Activated naive CD4-positive, alpha-beta T cell treated with anti-CD3 and anti-CD28 coated beads, Interleukin-2, amount 10 ng/mL, durations not matched to agents 7 days and 5 days (primary cell): ENCODE measurements around the gene NPIPA8.
"Not testable (repeated sequence)": the region's sequence is repeated elsewhere in the genome, so short reads cannot be mapped to it uniquely, and the experiment has no call there.

ENCODE experiments used
- CTCF ChIA-PET: fragments of 350-600 bp; sonication (Branson Sonifier 250); formaldehyde crosslinking; loops from one replicate; lab custom pipeline; 2021; ENCODE audit warnings: antibody characterized with exemption; lab: Charles Lee
- DNase-seq: peaks from one replicate; pipeline ENCODE4 v3.0.0-alpha.2; 2020
- H3K27ac Mint-ChIP-seq: one replicate; pipeline ENCODE4 v1.8.0; 2021; ENCODE audit warnings: mild to moderate bottlenecking, moderate library complexity, mixed read lengths
- H3K27me3 Mint-ChIP-seq: one replicate; pipeline ENCODE4 v1.8.0; 2021; ENCODE audit warnings: mild to moderate bottlenecking, mixed read lengths
- H3K36me3 Mint-ChIP-seq: one replicate; pipeline ENCODE4 v1.8.0; 2021; ENCODE audit warnings: mixed read lengths
- H3K4me1 Mint-ChIP-seq: one replicate; pipeline ENCODE4 v1.8.0; 2021; ENCODE audit warnings: mixed read lengths
- H3K4me3 Mint-ChIP-seq: one replicate; pipeline ENCODE4 v1.8.0; 2021; ENCODE audit warnings: mild to moderate bottlenecking, moderate library complexity, mixed read lengths
- H3K9me3 Mint-ChIP-seq: one replicate; pipeline ENCODE4 v1.8.0; 2021; ENCODE audit warnings: mixed read lengths

The NPIPA8 gene

GRCh38 chr16:18303059-18303706 lies 33.4 kb downstream of the NPIPA8 start:
- H3K4me3 Mint-ChIP-seq, H3K4me1 Mint-ChIP-seq, H3K27me3 Mint-ChIP-seq, DNase-seq, H3K27ac Mint-ChIP-seq, H3K36me3 Mint-ChIP-seq, H3K9me3 Mint-ChIP-seq, CTCF ChIA-PET: not testable (repeated sequence)

- H3K27me3 Mint-ChIP-seq, H3K4me1 Mint-ChIP-seq, CTCF ChIA-PET, H3K4me3 Mint-ChIP-seq, DNase-seq, H3K36me3 Mint-ChIP-seq, H3K27ac Mint-ChIP-seq, H3K9me3 Mint-ChIP-seq: not testable (repeated sequence)
Observed at GRCh38 chr16:18297714-18298113, 38.8 kb downstream of the NPIPA8 start.

GRCh38 chr16:18296931-18297330 lies 39.6 kb downstream of the NPIPA8 start:
- H3K4me3 Mint-ChIP-seq, H3K27ac Mint-ChIP-seq, H3K4me1 Mint-ChIP-seq, H3K9me3 Mint-ChIP-seq, CTCF ChIA-PET, H3K36me3 Mint-ChIP-seq, H3K27me3 Mint-ChIP-seq, DNase-seq: not testable (repeated sequence)

GRCh38 chr16:18294371-18294770 lies 42.2 kb downstream of the NPIPA8 start:
- CTCF ChIA-PET, H3K27me3 Mint-ChIP-seq, H3K4me1 Mint-ChIP-seq, H3K27ac Mint-ChIP-seq, H3K9me3 Mint-ChIP-seq, H3K36me3 Mint-ChIP-seq, H3K4me3 Mint-ChIP-seq, DNase-seq: not testable (repeated sequence)

GRCh38 chr16:18293337-18293956 lies 43.1 kb downstream of the NPIPA8 start:
- CTCF ChIA-PET, H3K27ac Mint-ChIP-seq: not testable (repeated sequence)

GRCh38 chr16:18290959-18291358 lies 45.6 kb downstream of the NPIPA8 start:
- H3K27ac Mint-ChIP-seq, DNase-seq, H3K27me3 Mint-ChIP-seq, H3K36me3 Mint-ChIP-seq, CTCF ChIA-PET, H3K9me3 Mint-ChIP-seq, H3K4me3 Mint-ChIP-seq, H3K4me1 Mint-ChIP-seq: not testable (repeated sequence)

More at GRCh38 chr16:18293337-18293956, 43.1 kb downstream of the NPIPA8 start:
- not testable (repeated sequence) for H3K9me3 Mint-ChIP-seq, DNase-seq, H3K27me3 Mint-ChIP-seq, H3K4me3 Mint-ChIP-seq, H3K36me3 Mint-ChIP-seq, H3K4me1 Mint-ChIP-seq

GRCh38 chr16:18286342-18286741 lies 50.2 kb downstream of the NPIPA8 start:
- CTCF ChIA-PET, H3K27me3 Mint-ChIP-seq, DNase-seq: not testable (repeated sequence)

GRCh38 chr16:18280319-18280718 lies 56.2 kb downstream of the NPIPA8 start:
- H3K4me1 Mint-ChIP-seq, H3K36me3 Mint-ChIP-seq, H3K9me3 Mint-ChIP-seq, H3K4me3 Mint-ChIP-seq, CTCF ChIA-PET, DNase-seq, H3K27ac Mint-ChIP-seq, H3K27me3 Mint-ChIP-seq: not testable (repeated sequence)

More at GRCh38 chr16:18286342-18286741, 50.2 kb downstream of the NPIPA8 start:
- not testable (repeated sequence) for H3K9me3 Mint-ChIP-seq, H3K4me1 Mint-ChIP-seq, H3K36me3 Mint-ChIP-seq, H3K4me3 Mint-ChIP-seq, H3K27ac Mint-ChIP-seq

GRCh38 chr16:18276756-18277155 lies 59.8 kb downstream of the NPIPA8 start:
- H3K36me3 Mint-ChIP-seq, H3K4me1 Mint-ChIP-seq, DNase-seq, H3K4me3 Mint-ChIP-seq, CTCF ChIA-PET, H3K27ac Mint-ChIP-seq, H3K9me3 Mint-ChIP-seq, H3K27me3 Mint-ChIP-seq: not testable (repeated sequence)

GRCh38 chr16:18270171-18270570 lies 66.4 kb downstream of the NPIPA8 start:
- H3K36me3 Mint-ChIP-seq, H3K27ac Mint-ChIP-seq, CTCF ChIA-PET, DNase-seq, H3K9me3 Mint-ChIP-seq, H3K4me3 Mint-ChIP-seq, H3K4me1 Mint-ChIP-seq, H3K27me3 Mint-ChIP-seq: not testable (repeated sequence)
